SK-N-DZ (cell line): ENCODE measurements around the gene CTXND1.

Experiments used
- DNase-seq: peaks from one replicate; pipeline ENCODE4 v3.0.0-alpha.2; 2015; ENCODE audit warnings: low spot score

CTXND1 gene

DNA sequence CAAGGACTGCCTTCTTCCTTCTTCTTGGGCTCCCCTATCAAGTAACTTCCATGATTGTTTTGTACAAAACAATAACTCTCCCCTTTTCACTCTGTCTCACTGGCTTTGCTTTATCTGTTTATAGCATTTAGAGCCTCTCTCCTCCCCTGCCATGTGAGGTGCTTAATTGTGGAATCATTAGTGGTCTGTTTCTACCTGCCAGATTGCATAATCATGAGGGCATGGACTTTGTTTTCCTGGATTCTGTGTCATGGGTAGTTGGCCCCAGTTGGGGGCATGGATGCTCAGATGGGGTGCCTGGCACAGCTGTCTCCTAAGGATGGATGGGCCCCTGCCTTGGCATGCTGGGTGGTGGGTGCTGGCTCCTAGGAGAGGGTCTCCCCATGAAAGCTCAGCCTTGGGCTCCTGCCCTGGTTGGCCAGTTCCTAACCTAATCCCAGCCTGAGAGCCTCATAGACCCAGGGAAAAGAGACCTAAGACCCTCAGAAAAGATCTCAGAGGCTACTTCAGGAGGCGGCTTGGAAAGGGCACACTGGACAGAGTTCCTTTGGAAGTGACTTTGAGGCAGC is 8.0 kb upstream of the CTXND1 start:
- DNase-seq: no peak

DNA sequence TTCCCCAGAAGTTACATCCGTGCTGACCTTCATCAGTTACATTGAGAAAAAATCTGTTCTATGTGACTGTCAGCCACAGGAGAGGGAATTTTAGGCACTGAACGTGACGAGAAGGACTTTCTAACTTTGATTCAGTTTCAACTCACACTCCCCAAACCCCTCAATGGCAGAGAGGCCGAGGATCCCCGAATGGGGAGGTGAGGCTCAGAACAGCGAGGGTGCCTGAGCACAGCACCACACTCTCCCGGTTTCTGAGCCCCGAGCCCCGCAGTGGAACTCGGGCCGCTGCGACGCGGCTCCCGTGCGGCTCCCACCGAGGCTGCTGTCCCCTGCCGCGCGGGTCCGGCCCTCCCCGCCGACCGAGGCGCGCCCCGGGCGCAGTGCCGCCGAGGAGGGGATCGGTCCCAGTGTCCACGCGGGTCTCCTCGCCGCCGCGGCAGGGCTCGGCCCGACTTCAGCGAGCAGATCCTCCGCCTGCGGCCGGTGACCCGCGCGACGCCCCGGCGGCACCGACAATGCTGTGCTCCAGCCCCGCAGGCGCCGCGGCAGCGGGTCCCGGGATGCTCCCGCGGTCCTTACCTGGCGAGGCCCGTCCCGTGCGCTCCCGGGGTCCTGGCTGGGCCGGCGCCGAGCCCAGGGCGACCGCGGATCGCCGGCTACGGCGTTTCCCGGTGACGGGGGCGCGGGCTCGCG is 439 bp downstream of the CTXND1 start:
- no peak for DNase-seq

DNA sequence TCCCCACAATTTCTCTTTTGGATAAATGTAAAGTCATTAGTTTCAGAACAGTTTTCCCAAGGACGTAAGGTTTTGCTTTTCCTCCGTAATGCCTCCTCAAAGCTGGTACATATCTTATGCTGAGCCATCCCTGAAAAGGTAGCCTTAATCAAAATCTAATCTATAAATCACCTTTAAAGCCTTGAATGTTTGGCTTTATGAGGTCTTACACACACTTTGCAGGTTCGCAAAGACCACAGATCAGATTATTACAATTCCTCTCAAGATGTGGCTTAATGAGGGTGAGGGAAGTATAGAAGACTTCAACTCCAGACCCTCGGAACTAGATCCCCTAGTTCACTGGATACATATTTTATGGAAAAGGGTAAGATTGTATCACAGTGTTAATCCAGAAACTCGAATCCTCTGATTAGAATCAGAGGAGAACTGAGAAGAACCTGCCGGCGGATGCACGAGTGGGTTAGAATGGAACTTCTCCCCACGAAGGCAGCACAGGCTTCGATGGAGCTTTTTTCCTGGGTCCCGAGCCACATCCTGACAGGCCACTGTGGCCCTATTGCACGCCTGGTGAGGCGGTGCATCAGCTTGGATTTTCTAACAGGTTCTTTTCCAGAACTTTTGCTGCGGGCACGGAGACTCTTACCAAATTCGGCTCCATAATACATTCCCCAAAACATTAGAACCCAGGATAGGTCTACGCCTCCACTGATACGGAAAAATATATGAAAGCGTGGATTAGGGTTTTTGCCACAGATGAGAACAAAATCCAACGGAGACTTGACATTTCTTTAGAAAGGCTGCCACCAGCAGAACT is 1.2 kb downstream of the CTXND1 start:
- no peak for DNase-seq

DNA sequence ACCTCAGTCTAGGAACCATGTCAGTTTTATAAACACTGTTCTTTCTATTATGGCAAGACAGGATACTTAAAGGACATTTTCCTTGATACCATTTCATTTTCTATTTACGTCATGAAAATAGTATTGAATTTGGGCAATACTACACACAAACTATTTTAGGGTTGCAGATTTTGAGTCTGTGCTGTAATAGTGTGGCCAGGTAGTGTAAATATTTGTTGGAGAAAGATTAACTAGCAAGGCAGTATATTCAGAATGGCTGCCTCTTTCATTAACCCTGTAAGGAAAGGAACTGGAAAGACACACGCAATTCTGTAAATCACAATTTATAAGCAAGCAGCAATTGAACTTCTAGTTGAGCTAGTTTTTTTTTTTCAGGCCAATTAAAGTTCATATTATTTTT is 2.0 kb downstream of the CTXND1 start:
- DNase-seq: no peak

DNA sequence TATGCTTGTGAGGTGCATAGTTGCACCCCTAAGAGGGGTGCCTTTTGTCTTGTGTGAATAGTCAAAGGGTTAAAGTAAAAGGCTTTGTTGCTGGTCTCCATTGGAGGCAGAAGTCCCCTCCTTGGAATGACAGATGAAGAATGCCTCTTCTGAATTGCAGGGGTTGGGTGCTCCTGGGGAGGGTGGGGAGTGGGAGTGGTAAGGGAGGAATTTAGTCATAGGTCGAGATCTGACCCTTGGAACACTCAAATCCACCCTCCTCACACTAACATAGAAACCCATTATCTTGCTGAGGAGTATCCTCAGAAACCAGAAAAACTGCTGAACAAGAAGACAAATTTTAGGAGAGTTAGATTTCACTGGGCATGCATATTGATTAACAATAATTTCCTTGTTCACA is 4.7 kb downstream of the CTXND1 start:
- no peak for DNase-seq

DNA sequence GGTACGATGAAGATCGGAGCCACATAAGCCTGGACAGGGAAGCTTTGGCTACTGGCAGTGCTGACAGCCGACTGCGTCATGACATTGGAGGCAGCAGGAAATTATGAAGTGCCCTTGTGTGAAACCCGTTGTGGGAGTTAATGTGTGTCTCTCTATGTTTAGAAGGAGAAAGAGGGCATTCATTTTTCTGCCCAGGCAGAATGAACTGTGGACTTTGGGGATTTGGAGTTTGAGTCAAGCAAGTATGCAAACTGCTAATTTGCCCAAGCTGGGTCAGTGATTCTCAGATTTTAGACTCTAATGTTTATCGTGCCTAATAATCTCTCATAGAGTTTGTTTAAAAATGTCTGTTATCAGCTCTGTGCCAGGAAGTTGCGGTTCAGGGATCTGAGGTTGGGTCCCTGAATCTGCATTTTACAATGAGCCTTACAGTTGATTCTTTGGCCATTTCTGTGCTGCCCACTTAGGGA is 5.6 kb downstream of the CTXND1 start:
- DNase-seq: no peak

DNA sequence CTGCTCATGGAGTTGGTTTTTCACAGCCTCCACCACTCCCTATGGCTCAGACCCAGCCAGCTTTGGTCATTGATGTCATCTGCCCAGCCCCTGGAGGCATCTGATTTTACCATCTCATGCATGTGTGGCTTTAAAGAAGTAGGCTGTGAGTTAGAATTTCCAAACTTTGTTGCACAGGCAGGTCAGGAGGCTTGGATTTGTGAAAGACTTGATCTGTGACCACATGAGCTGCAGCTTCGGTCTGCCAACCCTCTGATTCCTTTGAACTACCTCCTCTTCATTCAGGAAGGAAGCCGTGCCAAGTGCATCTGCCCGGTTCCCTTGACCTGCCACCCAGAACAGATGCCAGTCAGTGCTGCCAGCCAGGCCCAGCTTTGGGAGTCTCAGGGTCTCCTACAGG is 9.2 kb downstream of the CTXND1 start:
- DNase-seq: no peak

DNA sequence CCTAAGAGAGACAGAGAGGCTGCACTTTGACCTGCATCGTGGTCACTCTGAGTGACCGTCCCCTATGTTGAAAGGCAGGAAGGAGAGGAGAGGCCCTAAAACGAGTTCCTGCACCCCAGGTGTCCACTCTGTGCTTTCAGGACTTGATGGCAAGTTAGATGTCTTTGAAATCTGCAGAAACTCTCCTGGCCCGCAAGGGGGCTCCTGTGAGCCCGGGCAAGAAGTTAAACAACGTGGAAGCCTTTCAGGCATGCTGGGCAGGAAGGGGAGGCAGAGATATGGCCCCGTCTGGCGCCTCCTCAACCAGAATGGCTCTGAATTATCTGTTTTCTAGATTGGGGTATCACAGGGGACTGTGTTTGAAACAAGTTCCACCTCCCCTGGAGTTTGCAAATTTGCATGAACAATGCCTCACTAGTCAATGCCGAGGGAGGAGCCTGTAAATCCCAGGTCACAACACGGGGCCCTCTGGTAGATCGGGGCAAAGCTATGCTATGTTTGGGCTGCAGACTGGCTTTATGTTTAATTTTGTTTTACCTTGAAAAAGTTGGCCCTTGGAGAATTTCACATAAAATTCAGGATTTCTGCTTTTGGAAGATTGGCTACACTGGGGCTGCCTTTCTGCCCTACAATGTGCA is 9.8 kb downstream of the CTXND1 start:
- peak; percentile 48 for DNase-seq

DNA sequence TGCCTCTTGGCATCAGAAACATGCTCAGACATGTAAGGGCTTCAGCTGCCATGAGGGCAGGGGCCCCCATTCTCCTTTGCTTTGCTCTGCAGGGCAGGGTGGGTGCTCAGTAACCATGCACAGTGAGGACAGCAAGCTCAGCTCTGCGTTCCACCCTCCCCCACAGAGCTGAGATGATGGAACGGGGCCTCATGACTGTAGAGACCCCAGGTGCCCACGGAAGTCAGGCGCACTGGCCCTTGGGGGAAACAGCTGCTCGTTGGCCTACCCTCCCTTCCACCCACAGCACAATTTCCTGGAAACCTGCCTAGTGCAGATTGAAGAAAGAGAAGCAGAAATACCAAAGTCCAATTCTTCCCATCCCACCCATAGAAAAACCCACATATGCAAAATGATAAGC is 10.5 kb downstream of the CTXND1 start:
- no peak for DNase-seq

DNA sequence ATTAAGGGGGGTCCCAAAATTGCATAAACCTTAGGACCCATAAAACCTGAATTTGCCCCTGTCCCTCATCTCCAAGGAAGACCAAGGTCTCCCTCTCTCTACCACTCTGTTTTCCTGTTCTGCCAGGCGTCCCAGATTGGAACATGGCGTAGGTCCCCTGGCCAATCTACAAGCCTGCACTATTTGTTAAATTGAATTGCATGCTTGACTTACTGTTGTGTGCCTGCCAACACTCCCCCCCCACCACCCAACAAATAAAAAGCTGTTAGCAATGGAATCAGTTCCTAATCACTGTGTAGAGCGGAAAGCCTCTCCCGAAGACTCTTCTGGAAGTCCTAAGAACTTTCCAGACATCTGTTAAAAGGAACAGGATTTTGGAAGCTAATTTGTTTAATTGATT is 11.7 kb downstream of the CTXND1 start:
- DNase-seq: no peak

DNA sequence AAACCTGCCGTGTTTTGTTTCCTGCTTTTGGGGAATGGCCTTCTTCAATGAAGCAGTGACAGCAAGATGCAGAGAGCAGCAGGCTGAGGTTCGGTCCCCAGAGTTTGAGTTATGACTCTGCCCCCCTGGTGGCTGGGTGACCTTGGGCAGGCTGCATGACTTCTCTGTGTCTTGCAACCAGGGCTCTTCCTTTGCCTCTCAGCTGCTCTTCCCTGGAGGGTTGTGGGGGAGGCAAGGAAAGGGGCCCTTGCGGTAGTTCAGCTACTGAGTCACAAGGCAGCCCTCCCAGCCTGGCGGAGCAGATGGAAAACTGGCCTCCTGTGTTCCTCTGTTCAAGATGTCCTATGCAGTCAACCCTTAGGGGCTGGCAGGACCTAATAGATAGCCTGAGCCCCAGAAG is 17.1 kb downstream of the CTXND1 start:
- peak; percentile 43 for DNase-seq

DNA sequence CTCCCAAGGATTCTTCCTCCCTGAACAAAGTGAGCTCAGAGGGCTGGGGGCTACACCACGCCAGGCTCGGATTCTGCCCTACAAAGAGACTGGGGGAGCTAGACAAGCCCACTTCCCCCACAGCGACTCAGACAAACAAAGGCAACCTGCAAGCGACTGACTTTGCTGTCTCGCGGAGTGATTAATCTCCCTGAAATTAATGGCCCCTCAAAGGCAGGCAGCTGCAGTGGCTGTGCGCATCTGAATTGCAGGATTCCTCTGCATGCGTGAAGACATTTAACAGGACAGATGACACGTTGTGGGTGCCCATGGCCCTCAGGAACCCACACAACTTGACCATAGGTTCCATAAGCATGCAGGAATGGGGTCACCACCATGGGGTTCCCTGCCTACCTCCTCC is 18.4 kb downstream of the CTXND1 start:
- peak; percentile 20 for DNase-seq

DNA sequence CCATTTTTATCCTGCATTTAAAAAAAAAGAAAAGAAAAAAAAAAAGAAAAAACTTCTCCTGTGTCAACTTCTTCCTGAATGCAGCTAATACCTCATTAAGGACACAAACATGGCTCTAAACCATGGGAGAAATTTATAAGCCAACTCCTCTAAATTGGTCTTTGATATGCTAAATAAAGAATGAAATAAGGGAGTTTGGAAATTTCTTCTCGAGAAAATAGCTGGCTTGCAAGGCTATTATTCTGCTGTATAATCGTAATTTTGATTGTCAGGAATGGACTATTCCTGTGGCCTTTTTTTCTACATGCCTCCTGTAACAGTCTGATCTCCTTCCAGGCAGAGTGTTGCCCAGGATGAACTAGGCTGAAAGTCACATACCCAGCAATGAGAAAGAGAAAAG is 20.6 kb downstream of the CTXND1 start:
- no peak for DNase-seq

DNA sequence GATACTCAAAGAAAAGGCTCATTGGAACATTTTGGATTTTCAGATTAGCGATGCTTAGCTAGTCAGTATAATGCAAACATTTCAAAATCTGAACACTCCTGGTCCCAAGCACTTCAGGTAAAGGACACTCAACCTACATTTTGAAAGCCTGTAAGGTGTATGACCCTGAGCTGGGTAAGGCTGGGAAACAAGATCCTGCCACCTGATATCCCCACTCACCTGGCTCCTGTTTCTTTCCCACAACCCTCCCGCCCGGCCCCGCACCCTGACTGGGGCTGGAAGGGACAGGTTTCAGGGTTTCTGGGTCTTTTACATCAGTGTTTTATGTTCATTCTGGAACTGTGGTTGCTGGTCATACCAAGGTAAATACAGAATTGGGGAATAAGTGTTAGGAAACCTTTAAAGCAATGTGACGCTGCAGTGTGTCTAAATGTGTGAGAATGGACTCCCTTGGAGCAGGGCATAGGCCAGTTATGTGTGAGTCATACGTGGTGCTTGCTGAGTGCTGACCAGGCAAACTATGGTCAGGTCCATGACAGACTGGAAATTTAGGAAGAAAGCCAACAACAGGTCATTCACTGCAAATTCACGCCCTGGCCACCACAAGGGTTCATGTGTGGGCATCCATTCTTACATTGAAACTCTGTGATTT is 22.9 kb downstream of the CTXND1 start:
- no peak for DNase-seq

DNA sequence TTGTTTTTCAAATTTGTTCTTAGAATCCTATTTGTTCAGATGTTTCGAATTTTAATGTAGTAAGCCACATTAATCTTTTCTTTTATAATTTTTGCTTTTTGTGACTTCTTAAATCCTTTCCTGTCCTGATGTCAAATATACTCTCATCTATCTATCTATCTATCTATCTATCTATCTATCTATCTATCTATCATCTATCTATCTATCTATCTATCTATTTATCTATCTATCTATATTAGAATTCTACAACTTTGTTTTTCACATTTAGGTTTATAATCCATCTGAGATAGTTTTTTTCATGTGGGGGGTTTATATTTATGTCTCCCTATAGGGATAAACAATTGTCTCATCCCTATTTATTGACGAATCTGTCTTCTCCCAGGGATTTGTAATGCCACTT is 32.1 kb downstream of the CTXND1 start:
- DNase-seq: no peak

DNA sequence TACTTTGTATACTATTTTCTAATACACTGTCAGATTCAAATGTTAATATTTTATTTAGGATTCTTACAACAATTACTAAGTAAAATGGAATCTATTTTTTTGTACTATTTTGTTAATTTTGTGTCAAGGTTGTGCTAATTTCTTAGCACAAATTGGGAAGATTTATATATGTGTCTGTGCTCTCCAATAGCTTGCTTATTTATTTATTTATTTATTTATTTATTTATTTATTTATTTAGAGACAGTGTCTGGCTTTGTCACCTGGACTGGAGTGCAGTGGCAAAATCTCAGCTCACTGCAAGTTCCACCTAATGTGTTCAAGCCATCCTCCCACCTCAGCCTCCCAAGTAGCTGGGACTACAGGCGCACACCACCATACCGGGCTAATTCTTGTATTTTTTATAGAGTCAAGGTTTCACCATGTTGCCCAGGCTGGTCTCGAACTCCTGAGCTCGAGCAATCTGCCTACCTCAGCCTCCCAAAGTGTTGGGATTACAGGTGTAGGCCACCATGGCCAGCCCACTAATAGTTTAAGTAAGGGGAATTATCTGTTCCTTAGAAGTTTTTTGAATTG is 34.6 kb downstream of the CTXND1 start:
- no peak for DNase-seq

DNA sequence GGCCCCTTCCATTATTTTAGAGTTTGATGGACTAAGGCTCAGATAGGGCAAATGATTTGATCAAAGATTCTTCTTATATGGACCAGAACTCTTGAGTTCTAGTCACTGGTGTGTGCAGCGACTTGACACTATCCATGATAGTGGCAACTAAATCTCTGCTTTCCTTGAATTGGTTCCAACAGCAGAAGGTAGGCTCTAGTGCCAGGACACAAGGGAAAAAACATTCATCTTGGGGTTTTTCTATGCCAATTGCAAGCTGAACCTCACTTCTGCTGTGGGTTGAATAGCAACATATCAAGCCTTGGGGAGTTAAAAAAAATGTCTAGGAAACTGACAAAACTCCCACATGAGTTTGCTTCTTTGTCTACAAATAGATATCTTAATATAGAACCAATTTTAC is 35.1 kb downstream of the CTXND1 start:
- DNase-seq: no peak

DNA sequence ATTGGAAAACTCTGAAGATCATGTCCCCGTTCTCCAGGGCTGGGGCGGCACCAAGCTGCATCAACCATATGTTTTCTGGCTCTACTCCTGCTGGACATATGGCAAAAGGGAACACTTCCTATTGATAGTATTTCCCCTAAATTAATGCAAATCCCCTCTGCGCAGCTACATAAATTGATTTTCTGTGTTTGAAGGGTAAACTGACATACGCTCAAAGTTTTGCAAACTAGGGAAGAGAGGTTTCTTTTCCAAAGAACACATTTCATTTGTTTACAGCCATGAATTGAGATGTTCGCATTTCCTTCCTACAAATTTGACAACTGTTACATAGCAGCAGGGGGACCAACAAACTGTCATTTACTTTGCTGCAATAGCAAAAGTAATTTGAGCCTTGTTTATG is 35.9 kb downstream of the CTXND1 start:
- no peak for DNase-seq

DNA sequence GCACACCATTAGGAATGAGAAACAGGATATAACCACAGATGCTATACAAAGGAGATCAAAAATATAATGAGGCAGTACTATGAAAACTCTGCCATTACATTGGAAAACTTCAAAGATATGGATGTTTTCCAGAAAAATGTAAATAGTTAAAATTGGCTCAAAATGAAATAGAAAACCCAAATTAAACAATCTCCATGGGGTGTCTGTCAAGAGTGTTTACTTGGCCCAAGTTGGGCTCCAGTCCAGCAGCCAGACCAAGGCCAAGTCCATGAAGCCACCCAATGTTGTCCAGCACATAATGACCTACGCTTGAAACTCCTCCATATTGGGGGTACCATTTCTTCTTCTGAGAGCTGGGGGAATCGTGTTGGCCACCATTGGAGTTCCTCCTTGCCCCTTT is 37.1 kb downstream of the CTXND1 start:
- no peak for DNase-seq

DNA sequence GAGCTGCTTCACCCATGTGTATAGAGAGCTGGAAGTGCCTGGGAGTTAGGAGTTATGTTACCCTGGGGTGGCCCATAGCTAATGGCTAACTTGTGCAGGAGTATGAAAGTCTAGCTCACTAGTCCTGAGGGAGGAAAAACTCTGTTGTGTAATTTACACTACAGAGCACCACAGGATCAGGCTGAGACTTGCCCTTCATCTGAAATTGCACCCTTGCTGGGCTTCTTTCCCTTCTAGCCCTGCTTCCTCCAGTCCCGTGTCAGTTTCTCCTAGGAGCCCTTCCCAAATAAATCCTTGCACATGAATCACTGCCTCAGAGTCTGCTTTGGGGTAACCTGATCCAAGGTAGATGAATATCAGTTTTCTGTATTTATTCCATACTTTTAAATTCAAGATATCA is 40.0 kb downstream of the CTXND1 start:
- DNase-seq: no peak
